Thyroid gland (tissue), 4 donors: ENCODE results near the gene HOXA3. TPM values are rescaled to one million over a fixed set of nuclear protein-coding genes. Genes with fewer than 3 reads are reported as not detected.
A peak's percentile ranks its signal among the peaks of the same experiment; 100 is the strongest.

Source experiments
- DNase-seq, 2 donors: peaks; one replicate each; pipeline ENCODE4 v3.0.0-alpha.2; 2019
- H3K27ac ChIP-seq, 3 donors: fragments of 200-600 bp; sonication (generic); 1 replicate in 2 of 3; 2 replicates in 1 of 3; pipeline ENCODE4 v1.5.1; 2016 to 2019; ENCODE audit warnings: mild to moderate bottlenecking in 1 of 3, moderate library complexity in 1 of 3
- H3K27me3 ChIP-seq: fragments of 200-600 bp; sonication (generic); one replicate; pipeline ENCODE4 v1.5.1; 2019
- H3K36me3 ChIP-seq, 2 donors: fragments of 200-600 bp; sonication (generic); one replicate each; pipeline ENCODE4 v1.5.1; 2016 to 2019
- H3K4me1 ChIP-seq, 2 donors: fragments of 200-600 bp; sonication (generic); one replicate each; pipeline ENCODE4 v1.5.1; 2017 to 2019
- H3K4me3 ChIP-seq, 3 donors: fragments of 200-600 bp; sonication (generic); replicated peaks in 1 of 3; 1 replicate in 2 of 3; 2 replicates in 1 of 3; pipeline ENCODE4 v1.5.1; 2016; ENCODE audit warnings: mild to moderate bottlenecking in 1 of 3
- H3K9me3 ChIP-seq: fragments of 200-600 bp; sonication (generic); one replicate; pipeline ENCODE4 v1.5.1; 2017
- CTCF ChIP-seq, 6 experiments: fragments of 200-600 bp in 3 of 6; fragments of 450-650 bp in 3 of 6; sonication (generic) in 3 of 6; IDR thresholded peaks; one replicate each; pipeline ENCODE4 v1.5.1; 2016 to 2019; ENCODE audit warnings: antibody characterized with exemption in 6 of 6, mild to moderate bottlenecking in 2 of 6, inconsistent platforms in 1 of 6, moderate library complexity in 1 of 6
- POLR2A ChIP-seq, 2 donors: fragments of 450-650 bp; IDR thresholded peaks; one replicate each; pipeline ENCODE4 v1.6.1; 2017; ENCODE audit warnings: antibody characterized with exemption in 2 of 2, mild to moderate bottlenecking in 2 of 2, moderate library complexity in 1 of 2
- WGBS, 2 donors: methylation state at CpG; one replicate each; pipeline ENCODE4 v1.1.5; 2017; 5-methylcytosine and 5-hydroxymethylcytosine counted together
- intact Hi-C: fragments of 100-400 bp; cut with DNase I; formaldehyde crosslinking; loops from one replicate; pipeline ENCODE4 v1.15.1; 2023
- total RNA-seq, 4 donors: library from RNA; depleted of rRNA; stranded (reverse); fragments of >200 nt; gene quantifications; one replicate each; pipeline ENCODE4 v1.2.3, GENCODE V29; 2016

Gene HOXA3
- total RNA-seq, 4 donors from 2014 or later = 0.94 to 6.1 (median 1.9) TPM

- TF ChIP-seq CTCF (IDR thresholded peaks at IDR 0.05) (no peak), POLR2A (IDR thresholded peaks at IDR 0.05) (no peak)
- WGBS, 2 donors = 16 to 17% methylated on average over 5 to 6 of the region's 6 CpGs
- Histone ChIP-seq H3K36me3 (no peaks in the 10 kb centered on the region), H3K4me3 (no peak overlapping the region), H3K27me3 (peaks cover 41% of the 10 kb centered on the region), H3K9me3 (no peaks in the 10 kb centered on the region), H3K4me1 (peaks cover 0 to 11% of the 10 kb centered on the region in 2 donors), H3K27ac (peak overlapping the region; percentile 52 to 86 (median 65))
- DNase-seq = no peak
- intact Hi-C loops = no loop called here
Observed at GRCh38 chr7:27111042-27111750, 41.2 kb downstream of the HOXA3 start.

- 12 to 33% methylated on average over 46 to 57 of the region's 66 CpGs for WGBS, 2 donors
- no peak for DNase-seq
- H3K27ac ChIP-seq = peak overlapping the region; percentile 36 to 86 (median 52)
- intact Hi-C loops = no loop called here
- H3K4me3 ChIP-seq = no peak overlapping the region
- TF ChIP-seq CTCF (IDR thresholded peaks at IDR 0.05) (no peak), POLR2A (IDR thresholded peaks at IDR 0.05) (no peak)
- H3K27me3 ChIP-seq = peaks cover 42% of the 10 kb centered on the region
- no peaks in the 10 kb centered on the region for H3K36me3 ChIP-seq
- H3K9me3 ChIP-seq = no peaks in the 10 kb centered on the region
- H3K4me1 ChIP-seq = peaks cover 0 to 11% of the 10 kb centered on the region in 2 donors
Observed at GRCh38 chr7:27110186-27111031, 42.0 kb downstream of the HOXA3 start.

GRCh38 chr7:27109466-27110185, 42.8 kb downstream of the HOXA3 start:
- no peak for DNase-seq
- no peaks in the 10 kb centered on the region for H3K9me3 ChIP-seq
- H3K27ac ChIP-seq = peak overlapping the region in 2 of 3 donors; percentile 82 to 93
- H3K27me3 ChIP-seq = peaks cover 37% of the 10 kb centered on the region
- H3K4me1 ChIP-seq = peaks cover 0 to 11% of the 10 kb centered on the region in 2 donors
- no peaks in the 10 kb centered on the region for H3K36me3 ChIP-seq
- WGBS, 2 donors = 77 to 79% methylated on average over 4 of the region's 4 CpGs
- no peak for TF ChIP-seq CTCF (IDR thresholded peaks at IDR 0.05)
- TF ChIP-seq POLR2A (IDR thresholded peaks at IDR 0.05) = no peak
- no peak overlapping the region for H3K4me3 ChIP-seq
- intact Hi-C loops = no loop called here

DNA sequence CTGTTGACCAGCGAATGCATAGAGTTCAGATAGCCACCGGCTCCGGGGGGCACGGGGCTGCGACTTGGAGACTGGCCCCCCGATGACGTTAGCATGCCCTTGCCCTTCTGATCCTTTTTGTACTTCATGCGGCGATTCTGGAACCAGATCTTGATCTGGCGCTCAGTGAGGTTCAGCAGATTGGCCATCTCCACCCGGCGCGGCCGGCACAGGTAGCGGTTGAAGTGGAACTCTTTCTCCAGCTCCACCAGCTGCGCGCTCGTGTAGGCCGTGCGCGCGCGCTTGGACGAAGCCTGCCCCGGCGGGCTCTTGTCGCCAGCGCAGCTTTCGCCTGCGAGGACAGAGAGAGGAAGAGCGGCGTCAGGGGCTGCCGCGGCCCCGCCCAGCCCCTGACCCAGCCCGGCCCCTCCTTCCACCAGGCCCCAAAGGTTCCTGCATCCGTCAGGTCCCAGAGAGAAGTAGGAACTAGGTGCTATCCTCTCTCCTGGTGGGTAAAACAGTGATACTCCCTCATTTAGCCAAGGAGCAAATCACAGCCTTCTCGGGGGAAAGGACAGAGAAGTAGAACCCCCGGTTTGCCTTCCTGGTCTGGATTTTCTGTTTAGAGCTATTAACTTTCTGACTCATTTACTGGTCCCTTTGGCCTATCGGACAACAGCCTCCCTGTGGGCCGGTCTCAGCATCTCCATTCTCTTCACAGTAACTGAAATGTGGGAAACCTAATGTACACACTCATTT, 43.8 kb downstream of the HOXA3 start:
- Histone ChIP-seq H3K27me3 (peaks cover 33% of the 10 kb centered on the region), H3K36me3 (no peaks in the 10 kb centered on the region), H3K4me3 (peak overlapping the region in 1 of 3 donors; percentile 19), H3K4me1 (peaks cover 0 to 11% of the 10 kb centered on the region in 2 donors), H3K9me3 (no peaks in the 10 kb centered on the region), H3K27ac (peak overlapping the region; percentile 76 to 93 (median 82))
- no peak for DNase-seq
- 9 to 26% methylated on average over 35 to 40 of the region's 41 CpGs for WGBS, 2 donors
- TF ChIP-seq CTCF (IDR thresholded peaks at IDR 0.05) (no peak), POLR2A (IDR thresholded peaks at IDR 0.05) (peak in 1 of 2 donors; percentile 50)
- intact Hi-C loops = no loop called here
